HFFc6 (cell line): ENCODE data around the gene KLHL29. TPM values are rescaled to one million over a fixed set of nuclear protein-coding genes. Genes with fewer than 3 reads are reported as not detected.

Source experiments
- DNase-seq: peaks from one replicate; pipeline ENCODE4 v3.0.0-alpha.2; 2018
- H3K27ac Mint-ChIP-seq: 2 replicates; pipeline ENCODE4 v1.8.0; 2020; ENCODE audit warnings: mild to moderate bottlenecking, mixed read lengths
- H3K27me3 Mint-ChIP-seq: 2 replicates; pipeline ENCODE4 v1.8.0; 2021; ENCODE audit warnings: mild to moderate bottlenecking, moderate library complexity, mixed read lengths; ENCODE audit not compliant: insufficient read depth
- H3K36me3 Mint-ChIP-seq: 2 replicates; pipeline ENCODE4 v1.8.0; 2021; ENCODE audit warnings: low read depth, mixed read lengths
- H3K4me1 Mint-ChIP-seq: 2 replicates; pipeline ENCODE4 v1.8.0; 2020; ENCODE audit warnings: low read depth, mixed read lengths
- H3K4me3 Mint-ChIP-seq: 2 replicates; pipeline ENCODE4 v1.8.0; 2020; ENCODE audit warnings: mild to moderate bottlenecking, moderate library complexity, mixed read lengths
- H3K9me3 Mint-ChIP-seq: 2 replicates; pipeline ENCODE4 v1.8.0; 2020; ENCODE audit warnings: mild to moderate bottlenecking, mixed read lengths
- total RNA-seq, 6 experiments: library from RNA; stranded (reverse); fragmentation: NEBNext Ultra II Directional; extraction: Animal tissue kit (Norgen Biotek cat#: 25700); gene quantifications; 2 replicates in 1 of 6; 3 replicates in 5 of 6; pipeline ENCODE4 v1.2.3, GENCODE V29; 2021
- TF ChIP-seq, protein P1 (sequence below): fragments of 200-600 bp; sonication (generic); IDR thresholded peaks from 2 replicates; pipeline ENCODE4 v1.5.0; 2021; ENCODE audit warnings: antibody characterized with exemption, mild to moderate bottlenecking

Gene KLHL29
- total RNA-seq, 6 experiments from 2014 or later: 7.4 to 9.7 (median 8.6) TPM

DNA sequence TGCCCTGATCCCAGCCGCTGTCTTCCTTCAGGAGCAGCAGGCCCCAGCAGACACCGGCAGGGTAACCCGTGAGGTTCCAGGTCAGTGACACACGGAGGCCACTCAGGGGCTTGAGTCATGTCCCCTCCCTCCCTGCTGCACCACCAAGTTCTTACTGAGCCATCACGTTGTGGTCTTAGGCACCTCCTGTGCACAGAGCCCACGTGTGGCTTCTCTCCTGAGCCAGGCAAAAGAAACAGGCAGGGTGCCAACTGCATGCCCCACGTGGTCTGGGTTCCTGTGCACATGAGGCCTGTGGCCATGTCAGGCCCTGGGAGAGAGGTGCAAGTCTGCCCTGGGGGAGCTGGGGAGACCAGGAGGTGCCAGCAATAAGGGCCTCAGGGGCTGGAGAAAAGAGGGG, 264.8 kb downstream of the KLHL29 start:
- no peaks in the 10 kb centered on the region; the same call in 1 of the 2 replicates for H3K9me3 Mint-ChIP-seq
- TF ChIP-seq, protein P1, sequence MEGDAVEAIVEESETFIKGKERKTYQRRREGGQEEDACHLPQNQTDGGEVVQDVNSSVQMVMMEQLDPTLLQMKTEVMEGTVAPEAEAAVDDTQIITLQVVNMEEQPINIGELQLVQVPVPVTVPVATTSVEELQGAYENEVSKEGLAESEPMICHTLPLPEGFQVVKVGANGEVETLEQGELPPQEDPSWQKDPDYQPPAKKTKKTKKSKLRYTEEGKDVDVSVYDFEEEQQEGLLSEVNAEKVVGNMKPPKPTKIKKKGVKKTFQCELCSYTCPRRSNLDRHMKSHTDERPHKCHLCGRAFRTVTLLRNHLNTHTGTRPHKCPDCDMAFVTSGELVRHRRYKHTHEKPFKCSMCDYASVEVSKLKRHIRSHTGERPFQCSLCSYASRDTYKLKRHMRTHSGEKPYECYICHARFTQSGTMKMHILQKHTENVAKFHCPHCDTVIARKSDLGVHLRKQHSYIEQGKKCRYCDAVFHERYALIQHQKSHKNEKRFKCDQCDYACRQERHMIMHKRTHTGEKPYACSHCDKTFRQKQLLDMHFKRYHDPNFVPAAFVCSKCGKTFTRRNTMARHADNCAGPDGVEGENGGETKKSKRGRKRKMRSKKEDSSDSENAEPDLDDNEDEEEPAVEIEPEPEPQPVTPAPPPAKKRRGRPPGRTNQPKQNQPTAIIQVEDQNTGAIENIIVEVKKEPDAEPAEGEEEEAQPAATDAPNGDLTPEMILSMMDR: no peak
- peaks cover 1% of the 10 kb centered on the region; the same call in 1 of the 2 replicates for H3K27me3 Mint-ChIP-seq
- DNase-seq: no peak
- H3K4me1 Mint-ChIP-seq: peaks cover 39% of the 10 kb centered on the region
- no peak overlapping the region for H3K4me3 Mint-ChIP-seq
- peak overlapping the region; percentile 79; the same call in 1 of the 2 replicates for H3K27ac Mint-ChIP-seq
- peaks cover 6% of the 10 kb centered on the region for H3K36me3 Mint-ChIP-seq

DNA sequence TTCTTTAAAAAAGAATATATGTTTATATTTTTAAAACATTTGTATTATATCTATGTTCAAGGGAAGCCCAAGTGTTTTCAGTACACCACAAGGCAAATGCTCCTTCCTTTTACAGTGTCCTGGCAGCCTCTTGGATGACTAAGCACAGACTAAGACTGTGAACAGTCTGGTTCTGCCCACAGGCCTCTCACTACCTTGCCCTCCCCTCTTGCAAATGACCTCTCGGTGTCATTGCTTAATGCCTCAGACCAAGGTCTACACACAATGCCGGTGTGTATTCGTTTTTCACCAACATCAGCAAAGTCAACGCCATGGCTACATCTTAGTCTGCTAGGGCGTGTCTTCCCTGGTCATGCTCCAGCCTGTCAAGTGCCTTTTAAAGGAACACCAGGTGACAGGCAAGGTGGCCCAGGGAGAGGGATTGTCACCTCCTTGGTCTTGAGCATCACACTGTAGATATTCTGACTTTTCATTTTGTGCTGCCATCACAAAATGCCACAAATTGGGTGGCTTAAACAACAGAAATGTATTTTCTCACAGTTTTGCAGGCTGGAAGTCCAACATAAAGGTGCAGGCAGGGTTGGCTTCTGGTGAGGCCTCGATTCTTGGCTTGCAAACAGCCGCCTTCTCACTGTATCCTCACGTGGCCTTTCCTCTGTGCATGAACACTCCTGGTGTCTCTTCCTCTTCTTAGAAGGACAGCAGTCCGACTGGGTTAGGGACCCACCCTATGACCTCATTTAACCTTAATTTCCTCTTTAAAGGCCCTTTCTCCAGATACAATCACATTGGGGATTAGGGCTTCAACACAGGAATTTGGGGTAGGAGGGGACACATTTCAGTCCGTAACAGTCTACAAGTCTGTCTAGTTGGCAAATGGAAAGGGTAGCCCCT, 266.5 kb downstream of the KLHL29 start:
- Mint-ChIP-seq H3K27ac (peak overlapping the region; percentile 52), H3K4me3 (no peak overlapping the region), H3K4me1 (peaks cover 39% of the 10 kb centered on the region), H3K36me3 (peaks cover 6% of the 10 kb centered on the region), H3K9me3 (no peaks in the 10 kb centered on the region; the same call in 1 of the 2 replicates), H3K27me3 (peaks cover 4% of the 10 kb centered on the region)
- TF ChIP-seq, protein P1: no peak
- DNase-seq: peak; percentile 79

DNA sequence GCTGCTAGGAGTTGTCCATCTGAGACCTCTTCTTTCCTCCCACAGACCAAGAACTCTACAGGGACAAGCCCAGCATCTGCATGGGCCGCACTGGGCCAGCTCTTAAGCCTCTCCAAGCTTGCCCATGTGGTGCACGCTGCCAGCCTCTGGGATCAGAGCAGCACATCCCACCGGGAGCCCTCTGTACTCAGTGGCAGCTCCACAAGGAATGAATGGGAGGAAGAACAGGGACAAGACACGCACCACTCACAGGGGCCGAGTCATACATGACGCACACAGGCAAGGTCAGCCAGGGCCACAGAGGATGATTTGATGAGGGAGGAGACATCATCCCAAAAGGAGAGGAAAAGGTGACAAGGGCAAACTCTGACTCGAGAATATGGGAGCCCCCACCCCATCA, 268.3 kb downstream of the KLHL29 start:
- Mint-ChIP-seq H3K9me3 (no peaks in the 10 kb centered on the region; the same call in 1 of the 2 replicates), H3K4me3 (no peak overlapping the region), H3K27ac (0 out of 2 replicates have a peak overlapping the region, but pooled peaks have one; percentile 41), H3K36me3 (peaks cover 6% of the 10 kb centered on the region), H3K4me1 (peaks cover 47% of the 10 kb centered on the region), H3K27me3 (peaks cover 4% of the 10 kb centered on the region)
- peak; percentile 50 for DNase-seq
- TF ChIP-seq, protein P1: no peak

DNA sequence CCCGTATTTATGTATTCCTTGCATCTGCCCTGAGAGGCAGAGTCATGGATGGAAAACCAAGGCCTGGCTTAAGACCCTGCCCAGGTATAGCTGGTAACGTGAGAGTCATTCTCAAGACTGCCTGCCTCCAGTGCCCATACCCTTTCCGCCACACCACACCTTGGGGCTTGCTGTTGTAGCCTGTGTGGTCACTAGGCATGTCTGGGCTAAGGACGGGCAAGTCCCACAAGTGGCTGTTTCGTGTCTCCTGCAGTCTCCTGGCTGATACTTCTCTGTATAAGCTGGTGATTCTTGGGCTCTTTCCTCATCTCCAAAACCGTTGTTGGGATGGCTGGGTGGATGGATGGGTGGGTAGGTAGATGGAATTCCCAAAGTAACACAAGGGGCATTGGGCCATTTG, 269.8 kb downstream of the KLHL29 start:
- Mint-ChIP-seq H3K36me3 (peaks cover 6% of the 10 kb centered on the region), H3K9me3 (no peaks in the 10 kb centered on the region; the same call in 1 of the 2 replicates), H3K4me1 (peaks cover 46% of the 10 kb centered on the region), H3K27ac (no peak overlapping the region), H3K4me3 (no peak overlapping the region), H3K27me3 (peaks cover 4% of the 10 kb centered on the region)
- TF ChIP-seq, protein P1: no peak
- no peak for DNase-seq

DNA sequence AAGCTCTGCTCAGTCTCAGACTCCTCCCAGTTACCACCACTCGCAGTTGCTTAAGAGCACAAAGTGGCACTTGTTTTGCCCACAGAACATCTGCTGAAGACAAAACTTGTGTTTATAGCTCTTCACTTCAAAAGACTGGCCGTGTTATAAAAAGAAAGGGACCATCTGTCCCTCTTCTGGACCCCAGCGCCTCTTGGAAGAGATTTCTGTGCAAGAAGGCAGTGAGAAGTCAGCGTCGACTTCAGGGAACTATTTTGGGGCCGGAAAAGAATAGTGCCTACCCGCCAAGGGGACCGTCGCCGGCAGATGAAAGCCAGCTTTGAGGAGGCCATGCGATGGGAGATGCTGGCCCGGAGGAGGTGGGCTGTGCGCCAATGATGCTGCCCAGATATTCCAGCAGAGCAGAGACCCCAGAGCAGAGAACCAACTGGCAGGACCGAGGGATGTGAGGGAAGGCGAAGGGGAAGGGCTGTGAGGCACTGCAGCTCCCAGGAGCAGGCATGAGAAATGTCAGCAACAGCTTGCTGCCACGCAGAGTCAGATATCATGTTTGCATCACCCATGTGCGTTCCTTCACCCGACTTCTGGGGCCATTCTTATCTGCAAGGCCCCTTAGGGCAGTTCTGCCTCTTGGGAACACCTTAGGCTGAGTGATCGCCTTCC, 271.1 kb downstream of the KLHL29 start:
- H3K27ac Mint-ChIP-seq: no peak overlapping the region
- TF ChIP-seq, protein P1: no peak
- peaks cover 33% of the 10 kb centered on the region for H3K4me1 Mint-ChIP-seq
- no peaks in the 10 kb centered on the region; the same call in 1 of the 2 replicates for H3K9me3 Mint-ChIP-seq
- peaks cover 4% of the 10 kb centered on the region for H3K27me3 Mint-ChIP-seq
- DNase-seq: no peak
- no peak overlapping the region for H3K4me3 Mint-ChIP-seq
- peaks cover 6% of the 10 kb centered on the region for H3K36me3 Mint-ChIP-seq
